GM19193 (cell line): ENCODE measurements around the gene KRT38.

Experiments used
- POLR2A ChIP-seq: IDR thresholded peaks from 4 replicates; pipeline ENCODE4 v1.6.1; 2011; ENCODE audit not compliant: insufficient read depth, insufficient read length; ENCODE audit errors: extremely low read depth

KRT38 gene

DNA sequence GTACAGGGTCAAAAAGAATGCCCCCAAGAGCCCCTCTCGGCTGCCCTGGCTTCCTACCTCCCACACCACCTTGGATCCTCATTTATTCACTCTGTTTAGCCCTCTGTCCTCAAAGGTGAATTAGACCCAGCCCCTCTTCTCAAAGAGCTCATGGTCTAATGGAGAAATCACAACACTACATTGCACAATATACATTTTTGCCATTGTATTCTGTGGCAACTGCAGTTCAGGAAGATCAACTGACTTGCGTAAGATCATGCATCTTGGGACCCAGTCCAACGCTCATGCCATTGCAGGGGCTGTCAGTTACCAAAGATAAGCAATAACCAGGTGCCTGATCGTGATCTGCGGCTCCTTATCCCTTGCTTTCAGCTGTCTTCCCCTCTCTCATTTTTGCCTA lies 1.4 kb downstream of the KRT38 start:
- TF ChIP-seq POLR2A: no peak

- no peak for TF ChIP-seq POLR2A
These were observed 3.0 kb downstream of the KRT38 start for GRCh38 chr17:41437769-41438168.

DNA sequence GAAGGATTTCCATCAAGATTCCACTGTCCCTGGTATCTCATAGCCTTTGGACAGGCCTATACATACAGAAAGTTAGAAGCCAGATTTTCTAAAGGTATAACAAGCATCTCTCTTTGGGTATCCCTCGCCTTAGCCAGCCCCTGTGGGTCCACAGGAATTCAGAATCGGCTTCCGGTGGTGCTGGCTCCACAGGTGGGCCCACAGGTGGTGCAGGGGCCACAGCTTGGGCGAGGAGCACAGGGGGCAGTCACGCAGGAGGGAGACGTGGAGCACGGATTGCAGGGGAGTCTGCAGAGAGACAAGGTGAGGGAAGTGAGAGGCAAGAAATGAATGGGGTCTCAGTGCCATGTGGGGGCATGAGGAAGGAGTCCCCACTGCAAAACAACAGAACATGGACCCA lies 3.5 kb downstream of the KRT38 start:
- TF ChIP-seq POLR2A: no peak

DNA sequence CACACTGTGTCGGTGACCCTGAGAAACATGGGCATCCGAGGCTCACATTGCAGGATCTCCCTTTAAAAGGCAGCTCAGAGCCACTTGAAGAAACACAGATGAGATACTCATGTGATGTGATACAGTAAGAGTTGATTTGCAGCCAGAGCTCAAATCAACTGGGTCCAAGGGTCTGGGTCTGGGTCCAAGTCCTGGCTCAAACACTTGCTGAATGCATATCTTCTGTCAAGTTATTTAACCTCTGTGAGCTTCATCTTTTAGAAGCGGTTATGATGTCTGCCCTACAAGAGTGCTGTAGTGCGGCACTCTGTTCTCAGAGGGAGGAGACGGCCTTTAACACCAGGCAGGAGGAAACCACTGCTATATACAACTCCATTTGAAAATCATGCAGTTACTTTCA lies 6.4 kb downstream of the KRT38 start:
- no peak for TF ChIP-seq POLR2A

- TF ChIP-seq POLR2A: no peak
These were observed 6.8 kb downstream of the KRT38 start for GRCh38 chr17:41434005-41434404.

GRCh38 chr17:41433586-41433985 lies 7.2 kb downstream of the KRT38 start:
- TF ChIP-seq POLR2A: no peak

- TF ChIP-seq POLR2A: no peak
These were observed 11.1 kb downstream of the KRT38 start for GRCh38 chr17:41429667-41430066.

DNA sequence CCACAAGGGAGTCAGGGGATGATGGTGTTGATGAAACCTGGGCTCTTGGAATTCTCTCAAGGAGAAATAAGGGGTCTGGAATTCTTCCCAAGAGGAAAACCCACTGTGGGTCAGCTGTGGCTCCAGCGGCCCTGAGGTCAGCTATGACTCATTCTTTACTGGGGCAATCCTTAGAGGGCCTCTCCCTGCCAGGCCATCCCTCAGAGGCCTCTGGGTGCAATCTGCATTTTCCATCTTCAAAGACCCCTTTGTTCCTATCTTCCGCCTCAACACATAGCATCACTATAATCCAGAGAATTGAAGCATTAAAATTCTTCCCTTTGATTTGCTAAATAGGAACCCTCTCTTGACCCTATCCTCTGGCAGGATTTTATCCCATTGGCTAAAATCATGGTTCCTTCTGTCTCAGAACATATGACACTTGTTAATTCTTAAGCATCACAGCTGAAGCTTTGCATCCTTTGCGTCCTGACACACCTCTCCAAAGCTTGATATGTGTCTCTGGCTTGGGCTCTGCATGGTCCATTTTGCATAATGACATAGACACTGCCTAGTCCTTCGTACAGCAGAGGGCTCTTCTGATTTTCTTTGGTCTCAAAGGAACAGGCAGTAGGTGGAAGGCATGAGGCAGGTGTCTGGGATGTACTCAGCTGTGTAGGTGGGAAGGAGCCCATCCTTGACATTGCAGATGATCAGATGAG lies 12.0 kb downstream of the KRT38 start:
- no peak for TF ChIP-seq POLR2A

DNA sequence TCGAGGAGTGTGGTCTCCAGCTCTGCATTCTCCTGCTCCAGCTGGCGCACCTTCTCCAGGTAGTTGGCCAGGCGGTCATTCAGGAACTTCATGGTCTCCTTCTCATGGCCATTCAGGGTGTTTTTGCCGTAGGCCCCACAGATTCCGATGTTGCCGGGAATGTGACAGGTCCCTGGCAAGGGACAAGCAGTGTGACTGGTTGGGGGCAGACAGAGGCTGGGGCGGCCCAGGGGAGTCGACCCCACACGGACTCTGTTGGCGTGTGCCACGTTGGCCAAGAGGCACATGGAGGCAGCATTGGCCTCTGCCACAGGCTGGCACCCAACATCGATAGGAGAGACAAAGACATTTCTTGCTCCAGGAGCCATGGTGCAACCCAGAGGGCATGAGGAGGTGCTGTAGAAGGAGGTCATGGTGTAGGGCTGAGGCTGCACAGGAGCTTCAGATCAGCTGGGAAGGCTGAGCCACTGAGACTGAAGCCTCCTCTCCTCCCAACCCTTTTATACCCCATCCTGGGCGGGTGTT lies 16.6 kb downstream of the KRT38 start, which contains the start of gene KRT37:
Gene KRT37, minus strand, starts transcription at position 475 of the 525 bp plus-strand sequence. Its CDS starts 62 bp downstream, at position 413.
- no peak for TF ChIP-seq POLR2A

- no peak for TF ChIP-seq POLR2A
These were observed 19.2 kb downstream of the KRT38 start for GRCh38 chr17:41421617-41422016.

DNA sequence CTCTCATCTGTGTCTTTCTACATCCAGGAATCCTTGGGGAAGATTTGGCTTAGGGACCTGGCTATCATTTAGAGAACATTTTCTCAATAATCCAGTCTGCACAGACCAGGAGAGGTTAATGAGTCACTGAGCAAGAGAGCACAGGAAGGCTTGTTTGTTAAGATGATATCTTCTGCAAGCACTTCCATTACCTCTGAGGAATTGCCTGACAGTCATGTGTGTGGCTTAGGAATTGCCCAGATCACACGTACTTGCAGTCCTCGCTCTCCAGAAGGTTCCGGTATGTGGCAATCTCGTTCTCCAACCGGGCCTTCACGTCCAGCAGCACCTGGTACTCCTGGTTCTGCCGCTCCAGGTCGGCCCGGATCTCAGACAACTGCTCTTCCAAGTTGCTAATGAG lies 19.7 kb downstream of the KRT38 start:
- TF ChIP-seq POLR2A: no peak

DNA sequence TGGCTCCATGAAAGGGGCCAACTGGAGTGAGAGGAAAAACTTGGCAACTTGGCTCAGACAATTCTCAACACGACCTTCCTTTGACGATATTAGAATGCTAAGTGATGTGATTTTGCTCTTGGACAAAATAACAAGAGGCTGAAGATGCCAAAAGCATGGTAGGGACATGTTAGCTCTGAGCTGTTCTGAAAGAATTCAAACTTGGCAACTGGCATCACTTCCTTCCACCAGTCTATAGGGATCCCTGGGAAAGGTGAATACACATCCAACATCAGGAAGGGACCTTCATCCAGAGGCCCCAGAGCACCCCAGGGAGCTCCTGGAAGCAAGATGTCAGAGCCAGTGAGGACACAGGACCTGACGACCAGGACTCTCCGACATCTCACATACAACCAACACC lies 20.6 kb downstream of the KRT38 start:
- no peak for TF ChIP-seq POLR2A

- TF ChIP-seq POLR2A: no peak
These were observed 21.1 kb downstream of the KRT38 start for GRCh38 chr17:41419716-41420115.

- TF ChIP-seq POLR2A: no peak
These were observed 22.5 kb downstream of the KRT38 start for GRCh38 chr17:41418116-41418860.

DNA sequence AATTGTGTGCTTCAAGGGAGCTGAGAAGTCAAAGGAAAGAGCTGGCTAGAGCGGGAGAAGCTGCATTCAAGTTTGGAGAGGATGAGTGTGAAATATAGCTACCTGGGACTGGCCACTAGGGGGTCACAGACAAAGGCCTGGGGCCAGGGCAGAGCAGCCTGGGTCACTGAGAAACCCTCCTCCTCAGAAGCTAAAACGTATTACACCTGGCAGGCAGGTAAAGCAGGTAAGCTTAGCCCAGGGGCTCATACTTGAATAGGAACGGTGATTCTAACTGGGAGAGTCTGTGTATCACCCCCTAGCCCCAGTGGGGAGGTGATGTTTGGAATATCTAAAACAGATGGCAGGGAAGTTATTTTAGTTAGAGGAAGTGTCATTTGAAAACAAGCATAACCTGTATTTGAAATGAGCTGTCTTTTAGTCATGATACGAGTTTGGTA lies 23.2 kb downstream of the KRT38 start:
- TF ChIP-seq POLR2A: no peak

DNA sequence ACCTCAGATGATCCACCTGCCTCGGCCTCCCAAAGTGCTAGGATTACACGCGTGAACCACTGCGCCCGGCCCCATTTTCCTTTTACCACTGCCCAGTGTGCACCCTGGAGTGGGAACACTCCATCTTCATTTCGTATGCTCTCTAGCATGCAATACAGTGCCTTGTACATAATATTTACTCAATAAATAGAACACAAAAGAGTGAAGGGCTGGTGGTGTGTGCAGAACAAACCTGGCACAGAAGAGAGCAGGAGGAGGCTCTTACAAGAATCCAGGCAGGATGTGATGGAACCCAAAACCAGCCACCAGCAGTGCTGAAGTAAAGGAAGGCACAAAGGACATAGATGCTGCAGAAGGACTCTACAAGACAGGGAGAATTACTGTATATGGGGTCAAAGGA lies 23.7 kb downstream of the KRT38 start:
- no peak for TF ChIP-seq POLR2A
